H9 (cell line): ENCODE measurements around the gene PLAC1. TPM values are rescaled to one million over a fixed set of nuclear protein-coding genes. Genes with fewer than 3 reads are reported as not detected.

ENCODE experiments used
- DNase-seq: peaks from one replicate; pipeline ENCODE4 v3.0.0-alpha.2; 2017
- H2AFZ ChIP-seq: one replicate; pipeline ENCODE4 v1.6.1; 2013; ENCODE audit warnings: mild to moderate bottlenecking, low read length, control low read depth, moderate library complexity
- H2AK5ac ChIP-seq: 2 replicates; pipeline ENCODE4 v1.6.1; 2013; ENCODE audit warnings: low read length, control low read depth, mixed read lengths; ENCODE audit not compliant: insufficient read length
- H2BK120ac ChIP-seq: one replicate; pipeline ENCODE4 v1.6.1; 2013; ENCODE audit warnings: low read depth, mild to moderate bottlenecking, low read length, control low read depth, inconsistent platforms; ENCODE audit not compliant: poor library complexity, severe bottlenecking
- H2BK12ac ChIP-seq: 2 replicates; pipeline ENCODE4 v1.6.1; 2013; ENCODE audit warnings: low read length, control low read depth, mixed read lengths, low read depth; ENCODE audit not compliant: insufficient read length
- H2BK15ac ChIP-seq: 2 replicates; pipeline ENCODE4 v1.6.1; 2013; ENCODE audit warnings: low read depth, low read length, control low read depth
- H2BK20ac ChIP-seq: one replicate; pipeline ENCODE4 v1.6.1; 2013; ENCODE audit warnings: low read depth, mild to moderate bottlenecking, low read length, control low read depth, inconsistent platforms; ENCODE audit not compliant: poor library complexity, severe bottlenecking
- H2BK5ac ChIP-seq: 2 replicates; pipeline ENCODE4 v1.6.1; 2013; ENCODE audit warnings: low read length, control low read depth, mixed read lengths; ENCODE audit not compliant: insufficient read length
- H3K14ac ChIP-seq: 2 replicates; pipeline ENCODE4 v1.6.1; 2013; ENCODE audit warnings: low read length, control low read depth; ENCODE audit not compliant: insufficient read depth
- H3K18ac ChIP-seq: 2 replicates; pipeline ENCODE4 v1.6.1; 2013; ENCODE audit warnings: low read depth, mild to moderate bottlenecking, mixed read lengths, low read length, control low read depth; ENCODE audit not compliant: insufficient read length
- H3K23ac ChIP-seq: 2 replicates; pipeline ENCODE4 v1.6.1; 2013; ENCODE audit warnings: low read length, control low read depth, mixed read lengths, low read depth; ENCODE audit not compliant: insufficient read length
- H3K23me2 ChIP-seq: 2 replicates; pipeline ENCODE4 v1.6.1; 2013; ENCODE audit warnings: low read depth, mild to moderate bottlenecking, mixed read lengths, low read length, control low read depth; ENCODE audit not compliant: insufficient read length, poor library complexity, severe bottlenecking
- H3K27ac ChIP-seq: 2 replicates; pipeline ENCODE4 v1.5.1; 2013; ENCODE audit warnings: low read length, control low read depth, mixed read lengths, low read depth; ENCODE audit not compliant: insufficient read length
- H3K27me3 ChIP-seq: 2 replicates; pipeline ENCODE4 v1.6.1; 2013; ENCODE audit warnings: low read length, control low read depth, inconsistent platforms; ENCODE audit not compliant: insufficient read depth
- H3K4ac ChIP-seq: 2 replicates; pipeline ENCODE4 v1.6.1; 2013; ENCODE audit warnings: low read depth, mild to moderate bottlenecking, control low read depth, inconsistent platforms, low read length, moderate library complexity
- H3K4me1 ChIP-seq: 2 replicates; pipeline ENCODE4 v1.6.1; 2013; ENCODE audit warnings: low read length, control low read depth, inconsistent platforms; ENCODE audit not compliant: insufficient read depth
- H3K4me2 ChIP-seq: 2 replicates; pipeline ENCODE4 v1.6.1; 2013; ENCODE audit warnings: low read length, control low read depth, mixed read lengths; ENCODE audit not compliant: insufficient read length, insufficient read depth
- H3K56ac ChIP-seq: 2 replicates; pipeline ENCODE4 v1.6.1; 2013; ENCODE audit warnings: low read depth, mild to moderate bottlenecking, mixed read lengths, low read length, control low read depth; ENCODE audit not compliant: insufficient read length
- H3K79me1 ChIP-seq: 2 replicates; pipeline ENCODE4 v1.6.1; 2013; ENCODE audit warnings: low read depth, mild to moderate bottlenecking, moderate library complexity, low read length, control low read depth, inconsistent platforms; ENCODE audit not compliant: insufficient read depth, poor library complexity, severe bottlenecking
- H3K79me2 ChIP-seq: 2 replicates; pipeline ENCODE4 v1.6.1; 2013; ENCODE audit warnings: low read length, control low read depth, inconsistent platforms; ENCODE audit not compliant: insufficient read depth
- H3K9ac ChIP-seq: 2 replicates; pipeline ENCODE4 v1.6.1; 2013; ENCODE audit warnings: low read length, control low read depth, mixed read lengths; ENCODE audit not compliant: insufficient read length; ENCODE audit errors: extremely low read depth
- H3K9me3 ChIP-seq: one replicate; pipeline ENCODE4 v1.6.1; 2013; ENCODE audit warnings: low read depth, low read length, inconsistent platforms; ENCODE audit not compliant: control insufficient read depth
- H3T11ph ChIP-seq: one replicate; pipeline ENCODE4 v1.6.1; 2013; ENCODE audit warnings: mild to moderate bottlenecking, low read length, control low read depth, inconsistent platforms
- H4K20me1 ChIP-seq: one replicate; pipeline ENCODE4 v1.6.1; 2013; ENCODE audit not compliant: control insufficient read depth, insufficient read length, insufficient read depth
- H4K5ac ChIP-seq: 2 replicates; pipeline ENCODE4 v1.6.1; 2013; ENCODE audit warnings: low read depth, mild to moderate bottlenecking, mixed read lengths, low read length, control low read depth; ENCODE audit not compliant: insufficient read length
- H4K8ac ChIP-seq: replicated peaks from 2 replicates; pipeline ENCODE4 v1.6.1; 2013; ENCODE audit warnings: low read length, control low read depth, mixed read lengths, low read depth; ENCODE audit not compliant: insufficient read length
- H4K91ac ChIP-seq: 2 replicates; pipeline ENCODE4 v1.6.1; 2013; ENCODE audit warnings: low read depth, mild to moderate bottlenecking, moderate library complexity, mixed read lengths, low read length, control low read depth; ENCODE audit not compliant: insufficient read length
- H3K27ac Mint-ChIP-seq, 3 experiments: 2 replicates in 2 of 3; 3 replicates in 1 of 3; pipeline ENCODE4 v1.8.0; 2020 to 2021; ENCODE audit warnings: mixed read lengths in 3 of 3, mild to moderate bottlenecking in 1 of 3, moderate library complexity in 1 of 3
- H3K27me3 Mint-ChIP-seq: 2 replicates; pipeline ENCODE4 v1.8.0; 2021; ENCODE audit warnings: low read depth, mild to moderate bottlenecking, moderate library complexity, mixed read lengths
- H3K36me3 Mint-ChIP-seq, 3 experiments: 2 replicates in 2 of 3; 3 replicates in 1 of 3; pipeline ENCODE4 v1.8.0; 2020 to 2021; ENCODE audit warnings: low read depth in 3 of 3, mixed read lengths in 3 of 3; ENCODE audit not compliant: insufficient read depth in 1 of 3
- H3K4me1 Mint-ChIP-seq, 2 experiments: 2 replicates each; pipeline ENCODE4 v1.8.0; 2020; ENCODE audit warnings: mixed read lengths in 2 of 2
- H3K4me3 Mint-ChIP-seq, 2 experiments: 2 replicates in 1 of 2; 3 replicates in 1 of 2; pipeline ENCODE4 v1.8.0; 2020 to 2021; ENCODE audit warnings: mild to moderate bottlenecking in 2 of 2, mixed read lengths in 2 of 2, moderate library complexity in 1 of 2
- H3K9me3 Mint-ChIP-seq, 2 experiments: 2 replicates in 1 of 2; 3 replicates in 1 of 2; pipeline ENCODE4 v1.8.0; 2020; ENCODE audit warnings: mild to moderate bottlenecking in 2 of 2, mixed read lengths in 2 of 2, moderate library complexity in 1 of 2
- WGBS: extraction: QIAGEN DNeasy Blood & Tissue Kit; methylation state at CpG from one replicate; pipeline ENCODE4 v1.1.7; 2013; ENCODE audit warnings: missing lambda C conversion rate, low lambda C conversion rate, mixed read lengths; ENCODE audit not compliant: insufficient read length; ENCODE audit errors: extremely low coverage; 5-methylcytosine and 5-hydroxymethylcytosine counted together
- total RNA-seq: library from RNA; stranded (reverse); gene quantifications from 2 replicates; pipeline ENCODE4 v1.2.1, GENCODE V29; 2021
- TF ChIP-seq, protein P1 (sequence below): fragments of 200-600 bp; sonication (generic); conservative IDR thresholded peaks from 3 replicates; pipeline ENCODE4 v1.8.0; 2021; ENCODE audit warnings: antibody characterized with exemption, mild to moderate bottlenecking

PLAC1 gene
- total RNA-seq, 1 experiment from 2014 or later: 0.68 TPM

DNA sequence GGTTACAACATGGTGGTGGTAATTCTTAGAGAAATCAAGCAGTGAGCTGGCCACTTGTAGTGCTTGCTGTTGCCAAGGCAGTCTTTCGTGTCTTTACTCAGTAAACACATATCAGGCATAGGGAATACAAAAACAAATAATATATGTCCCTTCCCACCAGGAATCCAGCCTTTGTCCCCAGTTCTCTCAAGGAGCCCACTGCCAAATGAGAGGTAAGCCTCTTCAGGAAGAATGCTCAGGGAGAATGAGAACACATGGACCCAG lies 421 bp upstream of the PLAC1 start:
- H3T11ph ChIP-seq: no peak overlapping the region
- H3K23ac ChIP-seq: no peak overlapping the region
- H2BK15ac ChIP-seq: no peak overlapping the region
- no peaks in the 10 kb centered on the region for H3K9me3 ChIP-seq
- no peak overlapping the region for H3K9ac ChIP-seq
- no peak overlapping the region for H3K4ac ChIP-seq
- Mint-ChIP-seq H3K9me3 (peaks cover 0 to 63% of the 10 kb centered on the region in 2 experiments; a peak in 2 of 5 replicates), H3K27ac (no peak overlapping the region; a peak in 2 of 7 replicates), H3K4me3 (no peak overlapping the region), H3K36me3 (no peaks in the 10 kb centered on the region; a peak in 2 of 7 replicates), H3K27me3 (peaks cover 1% of the 10 kb centered on the region; the same call in 1 of the 2 replicates), H3K4me1 (peaks cover 9 to 13% of the 10 kb centered on the region in 2 experiments; a peak in 3 of 4 replicates)
- H2BK5ac ChIP-seq: no peak overlapping the region
- H4K5ac ChIP-seq: no peak overlapping the region
- H2BK20ac ChIP-seq: no peak overlapping the region
- no peak overlapping the region for H2AFZ ChIP-seq
- no peaks in the 10 kb centered on the region for H3K27me3 ChIP-seq
- H3K27ac ChIP-seq: no peak overlapping the region
- no peak overlapping the region for H3K18ac ChIP-seq
- no peak overlapping the region for H3K14ac ChIP-seq
- H4K91ac ChIP-seq: no peak overlapping the region
- H3K23me2 ChIP-seq: no peaks in the 10 kb centered on the region
- H2AK5ac ChIP-seq: no peak overlapping the region
- H3K4me2 ChIP-seq: no peak overlapping the region
- H4K20me1 ChIP-seq: no peaks in the 10 kb centered on the region
- H2BK12ac ChIP-seq: no peak overlapping the region
- H3K79me1 ChIP-seq: no peaks in the 10 kb centered on the region
- DNase-seq: no peak
- H3K56ac ChIP-seq: no peak overlapping the region
- TF ChIP-seq, protein P1, sequence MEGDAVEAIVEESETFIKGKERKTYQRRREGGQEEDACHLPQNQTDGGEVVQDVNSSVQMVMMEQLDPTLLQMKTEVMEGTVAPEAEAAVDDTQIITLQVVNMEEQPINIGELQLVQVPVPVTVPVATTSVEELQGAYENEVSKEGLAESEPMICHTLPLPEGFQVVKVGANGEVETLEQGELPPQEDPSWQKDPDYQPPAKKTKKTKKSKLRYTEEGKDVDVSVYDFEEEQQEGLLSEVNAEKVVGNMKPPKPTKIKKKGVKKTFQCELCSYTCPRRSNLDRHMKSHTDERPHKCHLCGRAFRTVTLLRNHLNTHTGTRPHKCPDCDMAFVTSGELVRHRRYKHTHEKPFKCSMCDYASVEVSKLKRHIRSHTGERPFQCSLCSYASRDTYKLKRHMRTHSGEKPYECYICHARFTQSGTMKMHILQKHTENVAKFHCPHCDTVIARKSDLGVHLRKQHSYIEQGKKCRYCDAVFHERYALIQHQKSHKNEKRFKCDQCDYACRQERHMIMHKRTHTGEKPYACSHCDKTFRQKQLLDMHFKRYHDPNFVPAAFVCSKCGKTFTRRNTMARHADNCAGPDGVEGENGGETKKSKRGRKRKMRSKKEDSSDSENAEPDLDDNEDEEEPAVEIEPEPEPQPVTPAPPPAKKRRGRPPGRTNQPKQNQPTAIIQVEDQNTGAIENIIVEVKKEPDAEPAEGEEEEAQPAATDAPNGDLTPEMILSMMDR: no peak
- no CpG with 5 or more reads among the region's 1 CpG for WGBS
- H3K4me1 ChIP-seq: no peaks in the 10 kb centered on the region; the same call in 1 of the 2 replicates
- no peak overlapping the region for H2BK120ac ChIP-seq
- H3K79me2 ChIP-seq: no peaks in the 10 kb centered on the region
- H4K8ac ChIP-seq: no peak overlapping the region
